ENCODE data around the gene CNGA3.

CNGA3 gene

DNA sequence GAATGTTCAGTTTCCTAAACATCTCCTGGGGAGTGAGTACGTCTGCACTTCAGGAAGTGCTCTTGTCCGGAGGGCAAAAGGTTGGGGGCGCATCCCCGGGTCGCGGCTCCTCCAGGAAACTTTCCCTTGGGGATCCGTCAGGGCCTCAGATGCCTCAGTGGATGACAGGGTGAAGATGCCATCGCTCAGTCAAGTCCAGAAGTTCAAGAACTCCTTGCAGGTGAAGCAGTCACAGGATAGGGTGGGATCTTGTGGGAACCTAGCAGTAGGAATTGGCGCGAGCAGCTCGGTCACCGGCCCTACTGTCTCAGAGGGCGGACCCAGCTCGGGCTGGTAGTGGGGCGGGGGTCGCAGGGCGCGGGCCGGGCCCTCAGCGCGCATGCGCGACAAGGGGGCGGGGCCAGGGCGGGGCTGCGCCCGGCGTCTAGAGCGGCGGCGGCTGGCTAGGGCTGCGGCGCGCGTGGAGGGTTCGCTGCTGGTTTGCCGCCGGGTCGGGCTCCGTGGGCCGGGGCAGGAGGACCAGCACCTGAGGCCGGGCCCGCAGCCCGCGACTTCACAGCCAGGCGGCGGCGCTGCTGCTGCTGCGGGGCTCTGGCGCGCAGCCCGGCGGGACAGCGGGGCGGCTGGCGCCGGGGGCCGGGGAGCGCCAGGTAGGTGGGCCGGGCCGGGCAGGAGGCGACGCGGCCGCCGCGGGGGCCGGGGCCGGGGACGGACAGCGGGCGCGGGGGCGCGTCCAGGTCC lies 98.3 kb downstream of the CNGA3 start, which contains the start of gene INPP4A:
Gene INPP4A, plus strand, starts transcription at position 423 of the 741 bp plus-strand sequence. CDS start 75,191 bp downstream, outside the sequence.
- Histone ChIP-seq H3K27me3 (ENCODE audit: insufficient read depth, low read length) (peaks cover 5% of the 10 kb centered on the region; the same call in 1 of the 2 replicates), H3K27ac (ENCODE audit: low read depth, low read length) (no peak within 1 kb of the TSS; the same call in 1 of the 2 replicates), H3K4me1 (ENCODE audit: control insufficient read depth, insufficient read depth, low read length, unreplicated experiment) (peaks cover 8% of the 10 kb centered on the region), H2AFZ (ENCODE audit: low read length, unreplicated experiment) (peak within 1 kb of the TSS; percentile 90), H3K4me3 (ENCODE audit: low read depth, low read length) (peak within 1 kb of the TSS; percentile 84), H3K79me2 (ENCODE audit: control insufficient read depth, insufficient read depth, low read length, unreplicated experiment) (peaks cover 29% of the 10 kb centered on the region), H3K36me3 (ENCODE audit: insufficient read depth, low read length) (no peaks in the 10 kb centered on the region)

DNA sequence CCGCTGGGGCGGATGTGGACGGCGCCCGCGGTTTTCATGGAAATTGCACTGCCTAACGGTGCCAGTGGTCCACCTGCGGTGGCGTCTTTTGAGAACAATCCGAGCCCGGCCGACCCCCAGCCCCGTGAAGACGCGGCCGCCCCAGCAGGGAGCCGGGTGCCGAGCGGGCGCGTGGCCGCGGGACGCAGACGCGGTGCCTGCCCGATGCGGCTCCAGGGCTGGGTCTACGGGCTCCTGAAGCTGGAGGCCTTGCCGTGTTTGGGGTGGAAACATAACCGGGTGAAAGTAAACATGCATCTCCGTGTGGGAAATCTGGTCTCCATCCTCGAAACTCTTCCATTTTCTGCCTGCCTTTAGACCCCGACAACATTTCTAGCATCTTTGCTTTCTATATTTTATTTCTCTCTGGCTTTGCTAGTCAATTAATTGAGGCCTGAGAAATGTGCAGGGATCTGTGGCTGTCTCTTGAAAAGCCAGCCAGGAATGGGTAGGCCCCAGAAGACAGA lies 99.0 kb downstream of the CNGA3 start:
- H3K4me1 ChIP-seq (ENCODE audit: control insufficient read depth, insufficient read depth, low read length, unreplicated experiment): peaks cover 8% of the 10 kb centered on the region
- no peaks in the 10 kb centered on the region for H3K36me3 ChIP-seq (ENCODE audit: insufficient read depth, low read length)
- no peaks in the 10 kb centered on the region; the same call in 1 of the 2 replicates for H3K27me3 ChIP-seq (ENCODE audit: insufficient read depth, low read length)
- H3K79me2 ChIP-seq (ENCODE audit: control insufficient read depth, insufficient read depth, low read length, unreplicated experiment): peaks cover 31% of the 10 kb centered on the region
- H3K27ac ChIP-seq (ENCODE audit: low read depth, low read length): no peak overlapping the region; the same call in 1 of the 2 replicates
- H2AFZ ChIP-seq (ENCODE audit: low read length, unreplicated experiment): peak overlapping the region; percentile 68
- peak overlapping the region; percentile 84 for H3K4me3 ChIP-seq (ENCODE audit: low read depth, low read length)

DNA sequence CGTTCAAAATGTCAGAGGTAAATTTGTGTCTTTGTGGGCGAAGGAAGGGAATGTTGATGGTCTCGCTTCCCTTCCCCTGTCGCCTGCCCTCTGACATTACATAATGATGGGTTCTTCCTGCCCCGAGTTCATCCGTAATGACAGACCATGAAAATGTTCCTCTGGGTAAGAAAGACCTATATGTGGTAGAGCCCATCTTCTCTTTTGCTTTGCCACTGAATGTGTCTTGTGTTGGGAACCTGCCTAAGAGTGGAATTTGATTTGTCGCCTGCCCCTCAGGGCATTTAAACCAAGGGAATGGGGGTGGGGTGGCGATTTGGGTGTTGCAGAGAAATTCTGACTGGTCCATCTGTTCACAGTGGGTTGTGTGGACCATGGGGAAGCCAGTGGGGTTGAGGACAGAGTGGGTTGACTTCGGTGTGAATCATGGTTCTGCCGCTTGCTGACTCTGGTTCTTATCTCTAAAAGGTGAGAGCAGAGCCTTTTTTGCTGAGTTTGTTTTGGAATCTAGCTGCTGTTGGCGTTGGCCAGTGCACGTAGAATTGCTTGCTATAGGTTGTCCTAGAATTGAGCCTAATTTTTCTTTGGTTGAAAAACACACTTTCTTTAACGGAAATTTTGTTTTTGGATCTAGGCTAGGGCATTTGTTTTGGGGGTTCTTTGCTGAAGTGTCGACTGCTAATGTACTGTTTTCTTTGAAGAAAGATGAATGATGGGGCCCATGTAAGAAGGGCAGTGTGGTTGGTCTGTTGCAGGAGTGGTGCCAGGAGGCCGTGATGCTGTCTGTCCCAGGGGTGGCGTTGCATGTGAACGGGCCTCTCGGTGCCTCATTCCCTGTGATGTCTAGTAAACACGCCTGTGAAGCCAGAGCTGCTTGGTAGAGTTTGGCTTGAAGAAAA lies 99.7 kb downstream of the CNGA3 start:
- Histone ChIP-seq H3K27me3 (ENCODE audit: insufficient read depth, low read length) (no peaks in the 10 kb centered on the region), H3K36me3 (ENCODE audit: insufficient read depth, low read length) (no peaks in the 10 kb centered on the region), H3K4me1 (ENCODE audit: control insufficient read depth, insufficient read depth, low read length, unreplicated experiment) (peaks cover 8% of the 10 kb centered on the region), H3K79me2 (ENCODE audit: control insufficient read depth, insufficient read depth, low read length, unreplicated experiment) (peaks cover 32% of the 10 kb centered on the region), H3K4me3 (ENCODE audit: low read depth, low read length) (peak overlapping the region; percentile 84), H2AFZ (ENCODE audit: low read length, unreplicated experiment) (peak overlapping the region; percentile 68), H3K27ac (ENCODE audit: low read depth, low read length) (no peak overlapping the region; the same call in 1 of the 2 replicates)

DNA sequence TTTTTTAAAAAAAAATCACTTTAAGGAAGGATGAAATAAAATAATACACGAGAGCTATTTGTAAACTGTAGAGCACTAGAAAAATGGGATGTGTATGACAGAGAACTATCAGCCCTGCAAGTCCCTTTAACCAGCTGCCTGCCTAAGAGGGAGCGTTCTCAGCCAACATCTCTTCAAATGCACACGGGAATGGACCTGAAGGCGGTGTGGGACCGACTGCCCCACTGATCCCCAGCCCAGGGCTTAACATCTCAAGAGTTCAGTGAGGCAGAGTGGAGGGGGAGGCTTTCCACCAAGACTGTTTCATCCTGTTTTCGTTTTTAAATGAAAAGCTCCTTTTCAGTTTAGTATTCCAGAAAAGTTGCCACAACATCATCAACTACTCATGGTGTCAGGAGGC lies 100.6 kb downstream of the CNGA3 start:
- peaks cover 8% of the 10 kb centered on the region for H3K4me1 ChIP-seq (ENCODE audit: control insufficient read depth, insufficient read depth, low read length, unreplicated experiment)
- peaks cover 37% of the 10 kb centered on the region for H3K79me2 ChIP-seq (ENCODE audit: control insufficient read depth, insufficient read depth, low read length, unreplicated experiment)
- no peak overlapping the region for H3K27ac ChIP-seq (ENCODE audit: low read depth, low read length)
- H2AFZ ChIP-seq (ENCODE audit: low read length, unreplicated experiment): no peak overlapping the region
- H3K4me3 ChIP-seq (ENCODE audit: low read depth, low read length): no peak overlapping the region
- no peaks in the 10 kb centered on the region for H3K36me3 ChIP-seq (ENCODE audit: insufficient read depth, low read length)
- no peaks in the 10 kb centered on the region for H3K27me3 ChIP-seq (ENCODE audit: insufficient read depth, low read length)
